Superior temporal gyrus (tissue), 1 donor: ENCODE data around the gene KIF1A.

Source experiments
- DNase-seq: peaks from one replicate; pipeline ENCODE4 v3.0.0-alpha.2; 2016; ENCODE audit errors: extremely low spot score

The KIF1A gene

DNA sequence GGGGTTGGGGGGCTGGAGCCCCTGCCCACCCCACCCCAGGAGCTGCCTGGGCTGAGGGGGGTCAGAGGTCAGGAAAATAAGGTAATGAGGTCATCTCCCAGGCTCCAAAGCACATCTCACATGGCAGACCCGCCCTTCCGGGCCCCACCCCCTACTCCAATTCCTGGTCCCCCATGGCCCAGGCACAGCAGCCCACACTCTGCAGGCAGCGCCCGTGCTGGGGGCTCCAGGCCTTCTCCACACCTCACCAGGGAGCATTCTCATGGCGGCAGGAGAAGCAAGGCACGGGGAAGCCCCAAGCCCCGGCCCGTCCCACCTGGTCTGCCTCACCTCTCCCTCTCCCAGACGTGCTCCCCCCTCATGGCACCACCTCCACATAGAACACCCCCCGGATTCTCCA is 84.5 kb downstream of the KIF1A start:
- DNase-seq: no peak

DNA sequence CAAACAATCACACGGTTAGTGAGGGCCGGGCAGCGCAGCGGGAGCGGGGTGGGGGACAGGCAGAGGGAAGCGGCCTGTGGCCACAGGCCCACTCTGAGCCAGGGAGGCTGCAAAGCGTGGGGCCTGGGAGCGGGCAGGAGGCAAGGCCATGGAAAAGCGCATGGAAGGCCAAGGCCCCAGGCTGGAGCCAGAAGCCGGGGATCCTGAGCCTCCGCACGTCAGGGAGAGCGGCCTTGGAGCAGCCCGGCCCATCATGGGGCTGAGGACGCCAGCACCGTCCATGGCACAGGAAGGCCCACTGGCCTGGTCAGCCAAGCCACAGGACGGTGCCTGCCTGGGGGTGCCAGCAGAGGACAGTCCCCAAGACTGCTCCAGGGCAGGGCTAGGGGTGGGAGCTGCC is 85.3 kb downstream of the KIF1A start:
- DNase-seq: no peak

DNA sequence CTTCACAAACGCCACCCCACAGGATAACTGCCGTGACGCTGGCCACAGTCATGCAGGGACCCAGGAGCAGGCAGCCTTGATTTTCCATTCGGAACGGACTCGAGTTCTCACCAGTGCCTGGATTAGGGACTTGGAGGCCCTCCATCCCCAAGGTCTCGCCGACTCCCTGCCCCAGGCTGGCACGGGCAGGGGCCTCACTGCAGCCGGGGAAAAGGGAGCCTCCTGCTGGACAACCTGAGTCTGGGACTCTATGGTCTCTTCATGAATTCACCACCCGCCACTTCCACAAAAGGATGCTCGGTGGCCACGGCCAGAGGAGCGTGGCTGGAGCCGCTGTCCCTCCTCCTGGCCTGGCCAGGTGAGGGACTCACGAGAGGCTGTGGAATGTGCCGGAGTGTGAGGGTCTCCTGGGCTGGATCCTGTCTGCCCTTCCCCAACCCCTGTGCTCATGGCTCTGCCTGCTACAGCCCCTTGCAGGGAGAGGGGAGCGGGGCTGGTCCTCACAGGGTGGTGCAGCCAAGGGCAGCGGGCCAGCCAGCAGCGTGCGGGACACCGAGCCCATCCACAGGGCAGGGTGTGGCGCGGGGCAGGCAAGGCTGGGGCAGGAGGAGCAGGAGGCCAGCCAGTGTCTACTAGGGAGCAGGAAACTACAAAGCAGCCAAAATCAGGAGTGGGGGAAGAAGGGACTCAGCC is 86.1 kb downstream of the KIF1A start:
- no peak for DNase-seq

DNA sequence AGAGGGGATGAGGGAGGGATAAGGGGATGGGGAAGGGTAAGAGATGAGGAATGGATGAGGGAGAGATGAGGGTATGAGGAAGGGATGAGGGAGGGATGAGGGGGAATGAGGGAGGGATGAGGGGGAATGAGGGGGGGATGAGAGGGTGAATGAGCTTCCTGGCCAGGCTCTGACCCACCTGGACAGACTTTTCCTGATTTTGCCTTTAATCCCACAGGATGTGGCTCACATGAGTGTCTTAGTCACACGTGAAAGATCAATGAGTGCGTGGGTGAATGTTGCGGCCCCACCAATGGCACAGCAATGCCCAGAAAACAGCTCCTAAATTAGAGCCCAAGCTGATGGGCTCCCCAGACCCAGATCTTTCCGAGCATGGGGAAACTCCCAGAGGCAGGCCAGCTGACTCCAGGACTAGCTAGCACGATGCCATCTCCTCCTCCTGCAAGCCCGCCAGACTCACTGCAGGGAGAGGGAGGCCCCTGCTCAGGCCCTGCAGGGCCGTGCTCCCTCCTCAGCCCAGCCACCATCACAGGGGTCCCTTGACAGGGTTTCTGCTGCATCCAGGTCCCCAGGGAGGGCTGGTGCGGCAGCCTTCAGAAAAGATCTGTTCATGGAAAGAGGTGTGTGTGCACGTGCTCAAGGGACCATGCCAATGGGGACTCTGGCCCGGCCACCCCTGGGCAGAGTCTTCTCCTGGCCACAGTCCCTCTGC is 87.0 kb downstream of the KIF1A start:
- no peak for DNase-seq

DNA sequence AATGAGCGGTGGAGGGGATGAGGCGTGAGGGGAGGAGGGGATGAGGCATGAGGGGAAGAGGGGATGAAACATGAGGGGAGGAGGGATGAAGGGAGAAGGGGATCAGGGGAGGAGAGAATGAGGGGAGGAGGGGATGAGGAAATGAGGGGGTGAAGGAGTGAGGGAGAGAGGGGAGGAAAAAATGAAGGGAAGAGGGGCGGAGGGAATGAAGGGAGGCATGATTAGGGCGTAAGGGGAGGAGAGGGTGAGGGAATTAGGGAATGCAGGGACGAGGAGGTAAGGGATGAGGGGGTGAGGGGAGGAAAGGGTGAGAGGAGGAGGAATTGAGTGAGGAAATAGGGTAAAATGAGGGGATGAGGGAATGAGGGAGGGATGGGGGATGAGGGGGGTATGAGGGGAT is 87.8 kb downstream of the KIF1A start:
- no peak for DNase-seq

DNA sequence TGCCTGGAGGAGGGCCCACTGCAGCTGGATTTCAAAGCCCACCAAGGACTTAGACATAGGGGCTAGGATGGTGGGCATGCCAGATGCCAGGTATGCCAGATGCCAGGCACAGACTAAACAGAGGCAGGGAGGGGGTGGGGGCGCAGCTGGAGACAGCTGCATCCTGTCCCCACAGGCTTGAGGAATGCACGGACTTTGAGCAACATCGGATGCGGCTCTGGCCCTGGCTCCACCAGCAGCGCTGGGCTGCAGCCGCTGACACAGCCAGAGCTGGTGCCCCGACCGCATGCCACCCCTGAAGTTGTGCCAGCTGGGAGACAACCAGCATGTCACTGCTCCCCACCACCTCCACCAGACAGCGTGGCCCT is 88.9 kb downstream of the KIF1A start:
- DNase-seq: no peak

DNA sequence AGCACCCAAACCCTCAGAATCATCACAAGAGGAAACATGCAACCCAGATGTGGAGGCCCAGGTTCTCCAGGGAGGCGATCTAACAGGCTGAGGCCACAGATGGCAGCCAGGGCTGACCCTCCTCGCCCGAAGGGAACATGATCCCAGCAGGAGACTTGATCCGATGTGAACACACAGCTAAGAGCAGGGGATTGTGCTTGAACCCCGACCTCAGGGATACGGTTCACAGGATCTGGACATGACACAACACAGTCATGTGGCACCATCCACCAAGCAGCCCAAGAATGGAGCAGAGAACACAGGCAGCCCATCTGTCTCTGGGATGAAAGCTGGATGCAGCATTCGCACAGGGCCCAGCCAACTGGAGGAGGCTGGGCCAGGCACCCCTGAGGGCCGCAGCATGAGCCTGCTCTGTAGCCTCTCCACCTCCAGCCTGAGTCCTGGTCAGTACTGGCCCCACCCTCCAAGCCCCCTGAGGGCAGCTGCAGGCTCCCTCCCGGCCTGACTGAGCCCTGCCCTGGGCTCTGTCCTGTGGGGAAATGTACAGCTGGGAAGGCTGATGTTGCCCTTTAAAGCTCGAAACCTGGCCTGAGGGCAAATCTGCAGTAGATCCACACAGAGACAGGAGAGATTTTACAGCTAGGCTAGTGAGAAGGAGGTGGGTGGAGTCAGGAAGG is 89.4 kb downstream of the KIF1A start:
- DNase-seq: no peak

DNA sequence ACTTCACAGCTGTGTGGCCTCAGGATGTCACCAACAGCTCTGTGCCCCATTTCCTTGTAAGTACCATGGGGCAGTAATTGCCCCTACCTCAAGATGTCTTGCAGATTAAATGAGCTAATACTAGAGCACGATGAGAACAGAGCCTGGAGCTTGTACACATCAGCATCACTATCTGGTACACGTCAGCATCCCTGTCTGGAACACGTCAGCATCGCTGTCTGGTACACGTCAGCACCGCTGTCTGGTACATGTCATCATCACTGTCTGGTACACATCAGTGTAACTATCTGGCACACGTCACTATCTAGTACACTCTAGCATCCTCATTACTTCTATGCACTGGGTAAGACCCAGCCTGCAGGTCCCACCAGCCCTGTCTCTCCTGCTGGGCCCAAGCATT is 91.2 kb downstream of the KIF1A start:
- DNase-seq: no peak

DNA sequence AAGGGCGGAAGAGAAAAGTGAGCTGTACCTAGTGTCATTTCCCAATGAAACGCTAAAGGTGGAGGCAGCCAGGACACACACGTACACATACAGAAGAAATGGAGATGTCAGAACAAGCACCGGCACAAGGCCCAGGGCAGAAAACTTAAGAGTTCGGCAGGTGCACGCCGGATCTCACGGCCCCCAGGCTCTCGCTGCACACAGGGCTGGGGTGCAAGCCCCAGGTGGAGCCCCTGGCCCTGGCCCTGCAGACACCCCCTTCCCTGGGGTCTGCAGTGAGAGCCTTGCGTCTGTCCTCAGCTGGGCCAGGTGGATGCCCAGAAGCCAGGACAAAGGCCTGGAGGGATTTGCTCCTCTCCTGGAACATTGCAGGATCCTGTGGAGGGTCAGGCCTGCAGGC is 91.7 kb downstream of the KIF1A start:
- no peak for DNase-seq

DNA sequence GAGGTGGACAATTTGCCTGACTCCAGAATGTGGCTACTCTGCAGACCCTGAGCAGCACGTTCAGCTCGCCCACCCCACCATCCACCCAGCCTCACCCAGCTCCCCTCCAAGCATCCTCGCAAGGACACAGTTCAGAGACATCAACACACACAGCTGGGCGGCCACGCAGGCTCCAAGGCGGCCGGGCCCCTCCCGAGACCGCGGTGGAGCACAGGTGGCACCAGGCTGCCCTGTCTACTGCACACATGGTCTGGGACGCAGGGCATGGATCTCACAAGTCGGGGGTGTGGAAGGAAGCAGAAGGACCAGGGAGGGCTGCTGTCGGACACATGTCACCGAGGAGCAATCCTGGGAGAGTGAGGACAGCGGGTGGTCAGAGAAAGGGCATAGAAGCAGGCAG is 92.1 kb downstream of the KIF1A start:
- DNase-seq: no peak

DNA sequence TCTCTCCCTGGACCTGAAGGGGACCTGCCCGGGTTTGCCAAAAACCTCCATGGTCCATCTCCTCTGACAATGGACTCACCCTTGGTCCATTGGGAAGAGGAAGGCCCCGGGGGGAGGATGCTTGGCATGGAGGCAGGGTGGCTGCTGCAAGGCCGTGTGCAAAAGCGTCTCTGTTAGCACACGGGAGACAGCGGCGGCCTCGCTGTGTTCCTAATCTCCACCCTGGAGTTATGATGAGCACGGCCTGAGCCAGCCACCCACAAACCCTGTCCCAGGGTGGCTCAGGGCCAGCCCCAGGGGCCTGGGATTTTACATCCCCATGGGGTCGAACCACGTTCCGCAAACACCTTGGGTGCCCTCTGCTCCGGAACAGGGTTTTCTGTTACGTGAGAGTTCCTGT is 92.6 kb downstream of the KIF1A start:
- DNase-seq: no peak

DNA sequence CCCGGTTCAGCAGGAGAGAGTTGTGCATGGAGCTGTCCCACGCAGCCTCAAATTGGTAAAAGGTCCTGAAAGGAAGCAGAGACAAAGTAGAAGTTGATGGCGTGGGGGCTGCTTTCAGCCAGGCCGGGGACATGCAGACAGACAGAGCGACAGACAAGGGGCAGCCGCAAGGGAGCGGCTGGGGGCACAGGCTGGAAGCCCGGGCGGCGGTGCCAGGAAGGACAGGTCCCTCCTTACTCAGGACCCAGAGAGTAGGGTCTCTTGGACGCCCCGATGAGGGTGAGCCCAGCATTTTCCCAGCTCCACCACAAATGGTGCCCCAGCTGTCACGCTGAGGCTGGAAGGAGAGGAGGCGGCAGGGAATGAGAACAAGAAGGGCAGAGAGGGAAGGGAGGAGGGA is 93.1 kb downstream of the KIF1A start:
- no peak for DNase-seq

DNA sequence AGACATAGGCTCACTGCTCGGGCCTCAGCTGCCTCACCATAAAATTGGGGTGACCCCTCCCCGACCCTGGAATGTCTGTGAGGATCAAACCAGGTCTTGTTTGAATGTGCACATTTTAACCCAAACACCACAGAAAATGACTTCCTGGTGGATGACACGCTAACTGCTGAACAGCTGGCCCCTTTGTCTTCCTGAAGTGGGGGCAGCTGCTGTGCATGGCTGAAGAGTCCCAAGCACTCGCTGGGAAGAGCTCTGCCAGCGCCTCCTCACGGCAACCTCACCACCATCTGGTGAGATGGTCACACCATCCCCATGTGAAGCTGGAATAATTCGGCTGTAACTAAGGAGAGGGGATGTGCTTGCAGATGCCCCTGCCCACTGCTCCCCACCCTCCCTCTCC is 94.3 kb downstream of the KIF1A start:
- DNase-seq: no peak

DNA sequence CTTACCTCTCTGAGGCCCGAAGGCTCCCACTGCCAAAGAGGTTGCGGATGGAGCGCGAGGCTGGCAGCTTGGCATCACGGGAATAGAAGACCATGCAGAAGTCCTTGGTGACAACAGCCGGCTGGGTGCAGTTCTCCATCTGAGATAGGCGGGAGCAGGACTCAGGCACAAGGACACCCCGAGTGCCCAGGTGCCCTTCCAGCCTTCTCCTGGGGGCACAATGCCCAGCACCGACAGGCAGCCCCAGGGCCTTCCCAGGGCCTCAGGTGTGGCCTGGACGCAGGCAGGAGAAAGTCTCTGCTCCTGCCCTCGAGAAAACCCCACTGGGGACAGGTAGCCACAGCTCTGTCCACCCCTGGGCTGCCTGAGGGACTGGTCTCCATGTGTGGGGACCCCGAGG is 94.8 kb downstream of the KIF1A start:
- no peak for DNase-seq

DNA sequence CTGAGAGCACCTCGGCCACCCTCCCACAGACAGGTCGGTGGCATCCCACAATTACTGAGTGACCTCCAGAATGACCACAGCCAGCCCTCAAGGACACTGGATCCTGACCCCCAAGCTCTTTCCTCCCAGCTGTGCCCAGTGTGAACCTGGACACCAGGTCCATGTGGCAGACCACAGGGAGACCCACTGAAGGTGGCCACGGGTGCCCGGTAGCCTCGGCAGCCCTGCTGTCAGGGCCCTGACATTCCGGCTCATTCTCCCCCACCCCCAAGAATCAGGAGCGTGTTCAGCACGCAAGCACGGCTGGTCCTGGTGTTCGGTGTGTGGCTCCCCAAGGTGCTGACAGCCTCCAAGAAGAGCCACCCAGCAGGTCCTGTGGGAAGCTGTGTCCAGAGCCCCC is 95.6 kb downstream of the KIF1A start:
- no peak for DNase-seq

DNA sequence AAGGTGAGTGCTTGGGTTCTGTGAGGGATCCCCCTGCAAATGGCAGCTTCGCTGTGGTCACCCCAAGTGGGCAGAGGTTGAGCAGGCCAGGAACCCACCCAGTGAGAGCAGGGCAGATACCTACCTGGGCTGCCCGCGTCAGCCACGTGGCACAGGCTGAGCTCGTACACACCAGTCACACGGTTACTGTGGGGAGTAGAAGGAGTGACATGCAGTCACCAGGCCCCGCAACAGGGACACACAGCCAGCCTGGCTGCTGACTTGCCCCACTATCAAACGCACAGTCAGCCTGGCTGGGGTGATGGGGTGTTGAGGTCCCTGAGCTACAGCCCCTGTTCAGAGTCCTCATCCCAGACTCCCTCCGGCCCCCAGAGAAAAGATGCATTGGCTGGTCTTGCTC is 96.2 kb downstream of the KIF1A start:
- DNase-seq: no peak

DNA sequence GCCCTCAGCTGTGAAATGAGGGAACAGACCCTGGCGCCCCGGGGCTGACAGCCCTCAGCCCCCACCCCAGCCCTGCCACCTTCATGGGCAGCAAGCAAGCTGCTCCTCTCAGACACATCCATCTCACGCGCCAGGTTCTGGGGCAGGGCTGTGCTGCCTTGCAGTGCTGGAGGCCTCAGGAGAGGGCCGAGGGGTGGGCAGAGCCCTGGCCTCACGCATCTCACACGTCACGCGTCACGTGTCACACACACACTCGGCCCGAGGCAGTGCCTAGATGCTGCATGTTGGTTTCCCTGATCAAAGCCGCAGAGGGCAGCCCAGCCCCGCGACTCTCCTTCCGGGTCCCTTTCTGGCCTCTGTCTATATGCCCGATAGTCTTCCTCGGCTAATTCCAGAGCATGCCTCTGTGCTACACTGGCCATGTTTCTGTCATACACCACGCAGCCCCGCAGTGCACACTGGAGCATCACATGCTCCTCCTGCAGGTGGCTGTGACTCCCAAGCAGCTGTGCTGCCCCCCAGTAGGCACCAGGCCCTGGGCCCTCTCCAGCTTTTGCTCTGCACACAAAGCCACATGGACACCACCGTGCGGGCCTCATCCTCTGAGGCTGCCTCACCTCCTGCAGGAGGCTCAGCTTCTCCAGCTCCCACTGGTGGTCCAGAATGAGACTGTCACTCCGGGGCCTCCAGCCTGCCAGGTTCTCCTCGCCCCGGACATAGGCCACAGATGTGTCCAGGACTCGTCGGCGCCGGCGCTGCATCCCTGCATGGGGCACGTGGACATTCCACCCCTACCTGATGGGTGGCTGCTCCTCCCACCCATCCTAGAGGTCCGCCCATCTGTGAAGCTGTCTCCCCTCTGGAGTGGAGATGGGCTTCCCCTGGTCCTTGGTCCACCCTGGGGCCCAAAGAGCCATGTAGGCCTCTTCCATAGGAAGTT is 97.0 kb downstream of the KIF1A start:
- no peak for DNase-seq

DNA sequence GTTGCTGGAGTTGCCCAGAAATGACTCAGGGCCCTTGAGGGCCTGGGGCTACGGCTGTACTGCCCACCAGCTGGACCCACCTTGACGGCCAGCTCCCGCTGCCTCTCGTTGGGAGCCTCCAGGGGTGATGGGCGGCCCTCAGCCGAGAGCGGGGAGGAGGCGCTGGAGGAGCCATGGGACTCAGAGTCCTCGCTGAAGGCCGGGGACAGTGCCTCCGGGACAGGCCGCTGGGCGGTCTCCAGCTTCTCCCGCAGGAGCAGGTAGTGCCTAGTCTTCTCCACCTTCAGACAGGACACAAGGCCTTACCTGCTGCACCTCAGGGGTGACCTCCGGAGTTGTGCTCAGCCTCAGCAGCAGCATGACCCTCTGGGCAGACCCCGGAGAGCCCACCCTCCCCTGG is 97.6 kb downstream of the KIF1A start:
- no peak for DNase-seq

DNA sequence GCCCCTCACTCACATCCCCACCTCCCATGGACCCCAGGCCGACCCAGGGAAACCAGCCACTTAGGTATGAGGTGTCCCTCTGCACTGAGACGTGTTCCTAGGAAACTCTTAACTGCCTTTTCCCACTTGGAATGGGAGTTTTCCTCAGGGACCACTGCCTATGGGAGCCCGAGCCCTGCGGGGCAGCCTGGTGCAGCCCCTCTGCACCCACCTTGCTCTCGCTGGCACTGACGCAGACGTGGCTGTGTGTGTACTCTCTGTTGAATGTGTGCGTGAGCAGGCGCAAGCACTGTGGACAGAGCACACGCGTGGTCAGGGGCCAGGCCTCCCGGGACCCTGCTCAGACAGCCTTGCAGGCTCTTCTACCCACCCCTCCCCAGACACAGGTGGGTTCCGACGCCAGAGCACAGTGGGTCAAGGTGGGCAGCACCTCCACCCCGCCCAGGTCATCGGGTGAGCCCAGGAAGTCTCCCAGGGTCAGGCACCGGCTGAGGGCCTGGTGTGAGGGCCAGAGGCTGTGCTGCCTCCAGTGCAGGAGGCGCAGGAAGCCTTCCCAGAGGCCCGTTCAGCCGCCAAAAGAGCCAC is 98.3 kb downstream of the KIF1A start:
- DNase-seq: no peak

DNA sequence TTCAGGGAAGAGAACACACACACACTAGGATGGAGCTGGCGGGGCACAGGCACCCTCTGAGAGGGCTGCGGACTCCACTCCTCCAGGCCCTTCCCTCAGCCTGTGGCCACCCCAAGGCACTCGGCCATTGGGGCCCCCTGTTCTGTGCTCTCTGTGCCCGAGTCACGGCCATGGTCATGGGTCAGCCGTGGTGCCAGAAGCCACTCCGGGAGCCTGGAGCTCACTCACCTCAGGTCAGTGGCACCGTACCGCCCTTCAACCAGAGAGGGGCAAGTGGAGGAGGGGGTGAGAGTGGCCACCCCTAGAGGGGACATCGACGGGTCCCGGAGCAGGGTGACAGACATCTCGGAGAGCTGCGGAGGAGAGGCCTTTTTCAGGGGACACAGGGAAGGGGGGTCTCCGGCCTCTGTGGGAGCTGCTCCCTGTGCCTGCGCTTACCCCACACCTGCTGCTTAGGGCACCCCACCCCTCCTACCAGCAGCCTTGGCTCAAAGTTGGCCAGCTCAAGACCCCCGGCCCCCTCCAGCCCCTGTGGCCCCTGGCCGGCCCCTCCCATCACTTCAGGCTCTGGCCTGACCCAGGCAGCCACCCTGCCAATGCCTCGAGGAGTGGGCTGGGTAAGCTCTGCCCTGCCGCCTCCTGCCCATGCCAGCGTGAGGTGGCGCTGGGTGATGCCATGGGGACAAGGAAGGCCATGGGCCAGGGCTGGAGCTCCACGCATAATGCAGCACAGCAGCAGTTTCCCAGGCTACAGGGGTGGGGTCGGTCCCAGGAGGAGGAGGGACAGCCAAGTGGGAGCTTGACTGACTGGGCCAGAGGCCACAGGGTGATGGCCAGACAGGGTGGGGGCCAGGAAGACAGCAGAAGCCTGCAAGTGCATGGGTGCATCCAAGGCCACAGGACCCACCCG is 99.1 kb downstream of the KIF1A start:
- DNase-seq: no peak
